IMR-90 (cell line): ENCODE results near the gene GRB10.
"Not testable (repeated sequence)": the region's sequence is repeated elsewhere in the genome, so short reads cannot be mapped to it uniquely, and the experiment has no call there.

ENCODE experiments used
- MXI1 ChIP-seq: IDR thresholded peaks from 2 replicates; pipeline ENCODE4 v1.6.1; 2012; ENCODE audit warnings: low read depth, mild to moderate bottlenecking, low read length, moderate library complexity, borderline replicate concordance
- SMC3 ChIP-seq: fragments of 150-350 bp; IDR thresholded peaks from 2 replicates; pipeline ENCODE4 v1.6.1; 2016; ENCODE audit warnings: low read depth, mild to moderate bottlenecking, antibody characterized with exemption, low read length, moderate library complexity
- TF ChIP-seq, protein P1 (sequence below): conservative IDR thresholded peaks from 2 replicates; pipeline ENCODE4 v1.5.1; 2012; ENCODE audit warnings: mild to moderate bottlenecking, low read depth, low read length, improper control_type of control experiment

DNA sequence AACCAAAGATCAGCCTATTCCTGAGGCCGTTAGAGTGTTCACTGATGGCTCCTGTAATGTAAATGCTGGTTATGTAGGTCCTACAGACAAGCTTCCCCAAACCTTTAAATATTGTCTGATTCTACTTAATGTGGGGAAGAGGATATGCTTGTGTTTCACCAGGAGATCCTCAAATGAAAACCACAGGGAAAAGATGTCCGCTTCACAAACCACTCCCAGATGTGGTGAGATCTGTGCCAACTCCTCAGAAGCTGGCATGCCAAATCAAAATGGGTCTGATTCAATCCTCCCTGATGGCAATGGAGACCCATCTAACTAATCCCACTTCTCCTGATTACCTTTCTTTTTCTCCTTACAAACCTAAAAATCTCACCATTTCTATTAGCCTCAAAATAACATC is 202.0 kb downstream of the GRB10 start:
- TF ChIP-seq, protein P1, sequence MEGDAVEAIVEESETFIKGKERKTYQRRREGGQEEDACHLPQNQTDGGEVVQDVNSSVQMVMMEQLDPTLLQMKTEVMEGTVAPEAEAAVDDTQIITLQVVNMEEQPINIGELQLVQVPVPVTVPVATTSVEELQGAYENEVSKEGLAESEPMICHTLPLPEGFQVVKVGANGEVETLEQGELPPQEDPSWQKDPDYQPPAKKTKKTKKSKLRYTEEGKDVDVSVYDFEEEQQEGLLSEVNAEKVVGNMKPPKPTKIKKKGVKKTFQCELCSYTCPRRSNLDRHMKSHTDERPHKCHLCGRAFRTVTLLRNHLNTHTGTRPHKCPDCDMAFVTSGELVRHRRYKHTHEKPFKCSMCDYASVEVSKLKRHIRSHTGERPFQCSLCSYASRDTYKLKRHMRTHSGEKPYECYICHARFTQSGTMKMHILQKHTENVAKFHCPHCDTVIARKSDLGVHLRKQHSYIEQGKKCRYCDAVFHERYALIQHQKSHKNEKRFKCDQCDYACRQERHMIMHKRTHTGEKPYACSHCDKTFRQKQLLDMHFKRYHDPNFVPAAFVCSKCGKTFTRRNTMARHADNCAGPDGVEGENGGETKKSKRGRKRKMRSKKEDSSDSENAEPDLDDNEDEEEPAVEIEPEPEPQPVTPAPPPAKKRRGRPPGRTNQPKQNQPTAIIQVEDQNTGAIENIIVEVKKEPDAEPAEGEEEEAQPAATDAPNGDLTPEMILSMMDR = not testable (repeated sequence)
- not testable (repeated sequence) for TF ChIP-seq SMC3, MXI1
